ENCODE results near the gene PDCD7.
"Not testable (repeated sequence)": the region's sequence is repeated elsewhere in the genome, so short reads cannot be mapped to it uniquely, and the experiment has no call there.

Gene PDCD7

GRCh38 chr15:65115542-65115941 lies 18.1 kb downstream of the PDCD7 start:
- DNase-seq = no peak

DNA sequence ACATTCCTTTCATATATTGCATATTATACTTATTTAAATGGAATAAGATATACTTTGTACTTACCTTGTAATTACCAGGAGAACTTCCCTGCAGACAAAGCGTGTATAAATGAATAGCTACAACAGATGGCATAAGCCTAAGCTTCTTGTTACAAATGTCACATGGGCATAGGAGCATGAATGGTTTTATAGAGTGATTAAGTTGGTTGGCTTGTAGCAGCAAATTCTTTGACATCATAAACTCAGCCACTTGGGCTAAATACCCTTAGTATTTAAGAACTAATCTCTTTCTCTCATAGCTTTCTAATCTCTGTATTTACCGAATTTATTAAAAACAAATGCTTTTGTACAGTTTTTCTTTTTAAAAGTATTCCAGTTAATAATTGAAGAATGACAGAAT lies 18.5 kb downstream of the PDCD7 start, which contains the start of gene UBAP1L:
TSS of gene UBAP1L (minus strand) at position 115 of the 400 bp plus-strand sequence. CDS start 8,985 bp downstream, outside the sequence.
- DNase-seq = no peak

GRCh38 chr15:65110676-65111292 lies 22.8 kb downstream of the PDCD7 start:
- no peak for DNase-seq

DNA sequence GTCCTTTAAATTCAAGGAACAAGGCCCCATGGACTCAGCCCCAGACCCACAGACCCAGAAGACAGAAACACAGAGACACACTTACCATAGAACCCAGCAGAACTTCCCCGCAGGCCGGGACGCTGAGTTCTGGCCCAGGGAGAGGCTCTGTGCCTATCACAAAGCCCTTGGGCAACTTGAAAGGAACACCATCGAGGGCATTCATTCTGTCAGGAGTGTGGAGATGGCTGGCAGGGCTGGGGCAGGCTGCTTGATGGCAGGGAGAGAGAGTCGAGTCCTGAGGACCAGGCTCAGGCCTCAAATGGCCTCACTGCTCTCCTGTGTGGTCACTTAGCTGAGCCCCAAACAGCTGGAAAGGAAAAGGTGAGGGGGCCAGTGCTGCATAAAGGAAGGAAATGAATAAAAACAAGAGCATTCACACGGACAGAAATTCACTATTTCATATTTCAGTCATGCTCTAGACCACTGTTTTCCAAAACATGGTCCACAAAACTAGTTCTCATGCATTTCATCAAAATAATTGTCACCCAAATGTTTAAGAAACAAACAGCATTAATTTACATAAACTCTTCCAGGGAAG lies 27.5 kb downstream of the PDCD7 start:
- DNase-seq = no peak

- no peak for DNase-seq
Observed at GRCh38 chr15:65105038-65105437, 28.6 kb downstream of the PDCD7 start.

- no peak for DNase-seq
Observed at GRCh38 chr15:65102912-65103311, 30.7 kb downstream of the PDCD7 start.

DNA sequence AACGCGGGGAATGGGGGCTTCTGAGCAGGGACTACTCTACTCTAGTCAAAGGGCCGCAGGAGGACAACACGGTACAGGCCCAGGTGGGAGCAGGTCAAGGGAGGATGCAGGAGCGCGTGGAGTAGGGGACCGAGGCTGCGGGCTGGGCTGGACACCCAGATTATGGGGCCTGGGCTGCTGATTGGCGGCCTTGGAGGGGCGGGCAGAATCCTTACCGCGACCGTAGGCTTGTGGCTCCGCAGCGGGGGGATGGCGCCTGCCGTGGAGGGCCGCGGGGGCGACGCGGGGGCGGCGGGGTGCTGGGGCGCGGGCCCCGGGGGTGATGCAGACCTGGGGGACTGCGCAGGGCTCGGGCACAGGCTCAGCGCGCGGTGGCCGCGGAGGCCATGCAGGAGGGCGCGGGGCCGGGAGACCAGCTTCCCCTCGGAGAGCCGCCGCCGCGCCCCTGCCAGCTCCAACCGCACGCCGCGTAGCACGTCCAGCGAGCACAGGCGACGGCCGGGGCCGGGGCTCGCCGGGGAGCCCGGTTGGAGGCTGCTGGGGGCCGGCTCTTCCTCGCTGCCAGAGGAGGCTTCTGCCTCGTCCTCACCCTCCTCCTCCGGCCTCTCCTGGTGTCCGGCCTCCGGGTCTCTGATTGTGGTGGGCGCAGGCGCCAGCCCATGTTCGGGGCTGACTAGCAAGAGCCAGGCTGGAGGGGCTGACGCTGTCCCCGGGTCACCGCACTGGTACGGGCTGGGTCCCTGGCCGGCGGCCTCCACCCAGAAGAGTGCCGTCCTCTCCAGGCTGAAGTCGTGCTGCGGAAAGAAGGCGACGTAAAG lies 31.5 kb downstream of the PDCD7 start:
- no peak for DNase-seq

GRCh38 chr15:65101411-65101890 lies 32.2 kb downstream of the PDCD7 start:
- DNase-seq = peak; percentile 70 to 89 (median 79)

GRCh38 chr15:65100442-65100841 lies 33.2 kb downstream of the PDCD7 start:
- no peak for DNase-seq

GRCh38 chr15:65099801-65100200 lies 33.8 kb downstream of the PDCD7 start:
- DNase-seq = not testable (repeated sequence)

- no peak for DNase-seq
Observed at GRCh38 chr15:65099336-65099735, 34.3 kb downstream of the PDCD7 start.

DNA sequence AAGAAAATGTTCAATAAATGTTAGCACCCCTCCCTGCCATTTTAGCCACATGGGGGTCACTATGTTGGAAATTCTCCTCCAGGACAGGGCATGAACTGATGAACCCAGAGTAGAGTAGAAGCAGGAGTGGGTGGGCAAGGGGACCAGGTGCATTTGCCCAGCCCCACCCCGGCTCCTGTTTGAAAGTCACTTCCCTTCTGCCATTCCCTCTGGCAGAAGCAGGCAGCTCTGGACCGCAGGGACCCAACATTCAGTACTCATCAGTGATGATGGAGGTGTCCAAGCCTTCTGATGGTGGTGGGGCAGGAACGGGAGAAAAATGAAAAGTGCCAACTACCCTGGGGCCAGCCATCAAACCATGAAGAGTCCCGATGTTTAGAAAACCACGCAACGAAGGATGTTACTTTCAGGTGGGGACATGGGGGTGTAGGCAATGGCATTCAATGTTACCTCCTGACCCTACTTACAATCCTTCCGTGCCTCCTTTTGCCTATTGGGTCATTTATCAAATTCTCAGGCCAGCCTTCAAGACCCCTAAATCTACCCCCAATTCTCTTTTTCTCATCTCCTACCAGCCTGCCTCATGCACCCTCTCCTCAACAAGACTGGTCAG lies 35.9 kb downstream of the PDCD7 start:
- DNase-seq = no peak

DNA sequence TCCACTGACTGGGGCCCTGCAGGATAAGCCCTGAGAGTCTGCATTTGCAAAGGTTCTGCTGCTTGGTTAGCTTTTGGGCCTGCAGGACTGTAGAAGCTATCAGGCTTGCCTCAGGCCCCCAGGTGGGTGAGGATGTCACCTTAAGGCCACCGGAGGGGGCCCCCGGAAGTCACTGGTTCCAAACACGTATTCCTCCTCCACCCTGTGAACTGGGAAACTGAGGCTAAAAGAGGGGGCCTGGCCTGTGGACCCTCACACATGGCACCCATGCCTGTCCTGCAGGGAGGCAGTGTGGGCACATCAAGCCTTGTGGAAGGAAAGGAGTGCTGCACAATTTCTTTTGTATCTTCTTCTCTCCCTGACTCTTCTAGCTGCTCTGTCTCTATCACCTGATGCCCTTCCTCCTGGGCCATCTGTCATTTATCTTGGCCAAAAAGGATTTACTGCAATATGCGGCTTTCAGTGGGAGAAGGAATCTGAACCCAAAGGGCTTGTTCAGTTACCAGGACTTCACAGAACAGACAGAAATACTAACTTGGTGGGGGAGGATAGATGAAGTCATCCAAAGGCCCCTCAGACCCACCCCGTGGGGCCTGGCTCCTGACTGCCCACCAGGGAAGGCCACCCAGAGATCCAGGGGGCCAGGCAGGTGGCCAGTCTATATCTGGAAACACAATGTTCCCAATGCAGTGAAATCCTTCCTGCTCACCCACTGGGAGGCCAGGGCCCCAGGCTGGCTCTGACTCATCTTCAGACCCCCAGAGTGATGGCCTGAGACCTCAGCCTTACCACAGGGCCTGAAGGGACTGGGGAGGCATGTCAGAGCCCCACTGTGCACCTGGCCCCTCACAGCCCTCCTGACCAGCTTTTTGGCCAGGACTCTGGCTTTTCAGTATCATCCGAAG lies 36.9 kb downstream of the PDCD7 start:
- DNase-seq = no peak

- DNase-seq = no peak
Observed at GRCh38 chr15:65095747-65096104, 37.9 kb downstream of the PDCD7 start.

- DNase-seq = no peak
Observed at GRCh38 chr15:65095011-65095746, 38.4 kb downstream of the PDCD7 start.

DNA sequence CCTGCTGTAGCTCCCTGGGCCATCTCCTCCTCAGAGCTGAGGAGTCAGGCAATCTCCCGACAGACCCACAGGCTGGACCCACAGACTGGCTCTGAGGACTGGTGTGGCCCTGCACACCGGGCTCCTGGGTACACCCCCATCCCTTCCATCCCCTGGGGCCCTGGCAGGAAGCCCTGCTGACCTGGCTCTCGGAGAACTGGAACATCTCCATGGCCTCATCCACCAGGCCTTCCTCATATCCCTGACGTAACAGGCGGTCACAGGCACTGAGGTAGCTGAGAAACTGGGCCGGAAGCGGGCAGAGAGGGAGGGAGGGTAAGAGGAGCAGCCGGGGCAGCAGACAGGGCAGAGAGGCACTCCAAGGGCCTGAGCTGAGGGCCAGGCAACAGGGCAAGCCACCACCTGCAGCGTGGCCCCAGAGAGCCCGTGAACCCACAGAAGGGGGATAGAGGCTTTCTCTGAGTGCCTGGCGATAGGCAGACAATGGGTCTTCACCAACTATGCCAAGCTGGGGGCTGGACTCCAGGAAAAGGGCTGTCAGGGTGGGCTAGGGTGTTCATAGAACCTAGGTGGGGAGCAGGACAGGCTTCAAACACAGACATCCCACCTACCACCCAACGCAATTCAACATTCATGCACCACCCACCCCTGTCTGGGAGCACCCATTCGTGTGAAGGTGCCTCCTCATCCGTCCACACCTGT lies 39.2 kb downstream of the PDCD7 start:
- no peak for DNase-seq

DNA sequence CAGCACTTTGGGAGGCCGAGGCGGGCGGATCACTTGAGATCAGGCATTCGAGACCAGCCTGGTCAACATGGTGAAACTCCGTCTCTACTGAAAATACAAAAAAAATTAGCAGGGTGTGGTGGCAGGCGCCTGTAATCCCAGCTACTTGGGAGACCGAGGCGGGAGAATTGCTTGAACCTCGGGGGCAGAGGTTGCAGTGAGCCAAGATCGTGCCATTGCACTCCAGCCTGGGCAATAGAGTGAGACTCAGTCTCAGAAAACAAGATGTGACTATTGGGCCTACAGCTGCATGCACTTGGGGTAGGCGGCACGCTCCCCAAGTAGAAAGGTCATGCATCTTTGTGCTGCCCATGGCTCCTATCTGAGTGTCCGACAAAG lies 39.8 kb downstream of the PDCD7 start:
- DNase-seq = not testable (repeated sequence)

DNA sequence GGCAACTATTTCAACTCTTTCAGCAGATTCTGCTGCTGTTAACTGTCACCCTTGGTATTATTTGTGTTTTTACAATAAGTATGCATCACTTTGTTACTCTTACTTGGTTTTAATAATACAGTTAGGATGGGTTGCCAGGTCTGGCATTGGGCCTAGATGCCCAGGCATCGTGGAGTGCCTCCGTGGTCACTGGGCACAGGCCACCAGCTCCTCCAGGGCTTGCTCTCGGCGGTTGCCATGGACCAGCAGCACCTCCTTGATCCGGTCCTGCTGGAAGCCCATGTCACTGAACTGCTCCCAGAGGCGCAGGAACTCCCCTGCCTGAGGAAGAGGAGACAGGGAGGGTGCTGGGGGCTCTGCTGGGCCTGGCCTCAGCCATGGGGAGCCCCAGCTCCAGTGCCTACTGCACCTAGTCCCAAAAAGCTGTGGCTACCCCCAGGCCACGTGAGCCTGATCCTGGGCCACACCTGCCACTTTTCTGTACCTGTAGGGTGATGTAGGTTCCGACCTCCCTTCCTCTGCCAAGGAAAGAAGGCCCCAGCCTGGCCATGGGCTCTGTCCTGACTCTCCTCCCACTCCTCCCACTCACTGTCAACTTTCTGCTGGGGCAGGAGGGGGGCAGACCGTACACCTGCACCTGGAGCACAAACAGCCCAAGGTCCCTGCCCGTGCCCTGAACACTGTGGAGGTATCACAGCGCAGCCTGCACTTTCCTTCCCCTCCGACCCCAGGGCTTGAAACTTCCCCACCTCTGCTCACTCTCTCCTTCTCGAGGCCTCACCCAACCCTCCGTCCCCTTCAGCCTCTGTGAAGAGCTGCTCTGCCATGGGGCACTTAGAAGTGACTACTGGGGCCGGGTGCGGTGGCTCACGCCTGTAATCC lies 40.5 kb downstream of the PDCD7 start:
- DNase-seq = no peak

- no peak for DNase-seq
Observed at GRCh38 chr15:65091946-65092770, 41.5 kb downstream of the PDCD7 start.
